Stimulated activated CD4-positive, alpha-beta T cell treated with anti-CD3 and anti-CD28 coated beads, Interleukin-4, amount 100 ng/mL, for 48 hours (primary cell): Measurements from ENCODE around the gene PROB1.
"Not testable (repeated sequence)": the region's sequence is repeated elsewhere in the genome, so short reads cannot be mapped to it uniquely, and the experiment has no call there.

Experiments used
- DNase-seq, 2 donors: peaks; one replicate each; pipeline ENCODE4 v3.0.0-alpha.2; 2020; ENCODE audit warnings: low read depth in 2 of 2

Gene PROB1

GRCh38 chr5:139378101-139378825 lies 16.6 kb downstream of the PROB1 start:
- DNase-seq = no peak

GRCh38 chr5:139377226-139377625 lies 17.7 kb downstream of the PROB1 start:
- DNase-seq = no peak

GRCh38 chr5:139376364-139376763 lies 18.5 kb downstream of the PROB1 start:
- no peak for DNase-seq

DNA sequence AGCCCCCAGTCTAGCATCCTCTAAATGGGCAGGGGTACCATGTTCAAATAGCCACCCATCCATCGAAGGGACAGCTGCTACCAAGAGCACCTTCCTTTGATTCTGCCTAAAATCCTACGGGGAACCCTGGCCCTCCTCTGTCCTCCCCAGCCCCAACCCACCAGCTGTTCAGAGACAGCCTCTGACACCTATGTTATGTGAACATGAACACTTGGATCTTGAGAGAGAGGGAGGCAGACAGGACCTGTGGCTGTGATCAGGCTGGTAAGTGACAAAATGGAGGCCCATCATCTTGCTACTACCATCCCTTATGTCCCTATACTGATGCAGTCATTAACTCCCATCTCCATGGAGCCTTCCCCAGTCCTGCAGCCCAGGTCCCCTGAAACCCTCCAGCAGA lies 20.0 kb downstream of the PROB1 start:
- no peak for DNase-seq

DNA sequence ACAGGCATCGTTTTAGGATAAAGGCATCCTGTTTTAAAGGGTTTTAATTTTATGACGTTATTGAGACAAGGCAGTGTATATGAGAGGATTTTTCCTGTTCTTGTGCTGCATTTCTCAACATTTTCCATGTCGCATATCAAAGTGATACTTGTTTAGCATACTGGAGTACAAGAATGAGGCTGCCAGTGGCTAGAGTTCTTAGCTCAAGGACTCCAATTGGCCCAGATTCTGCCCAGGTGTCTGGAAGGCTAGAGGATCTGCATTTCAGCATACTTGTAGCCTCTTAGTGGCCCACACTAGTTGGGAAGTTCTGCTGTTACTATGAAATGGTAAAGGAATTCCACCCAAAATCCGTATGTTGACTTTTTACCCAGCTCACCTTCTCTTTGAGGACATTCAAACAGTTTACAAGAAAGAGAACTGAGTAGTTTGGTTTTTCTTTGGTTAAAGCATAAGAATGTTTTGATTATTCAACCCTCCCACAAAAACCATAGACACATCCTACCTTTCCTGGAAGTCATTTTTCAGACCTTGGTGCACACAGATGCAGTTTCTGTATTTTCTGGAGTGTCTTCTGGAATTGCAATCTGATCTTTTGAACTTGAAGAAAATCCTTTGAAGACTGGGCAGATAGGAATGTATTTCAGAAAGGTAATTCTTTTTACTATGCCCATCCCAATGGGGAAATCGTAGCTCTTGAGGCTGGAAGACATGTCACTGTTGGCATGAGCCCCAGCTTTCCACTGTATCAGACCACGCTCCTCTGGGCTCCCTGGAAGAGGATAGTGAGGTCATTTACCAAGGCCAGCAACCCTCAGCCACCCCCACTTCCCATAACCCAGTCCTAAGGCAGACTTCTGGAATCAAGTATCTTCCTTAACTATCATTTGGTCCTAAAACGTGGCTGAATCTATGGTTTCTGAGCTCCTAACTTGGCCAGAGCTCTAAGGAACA lies 23.1 kb downstream of the PROB1 start:
- DNase-seq = no peak

DNA sequence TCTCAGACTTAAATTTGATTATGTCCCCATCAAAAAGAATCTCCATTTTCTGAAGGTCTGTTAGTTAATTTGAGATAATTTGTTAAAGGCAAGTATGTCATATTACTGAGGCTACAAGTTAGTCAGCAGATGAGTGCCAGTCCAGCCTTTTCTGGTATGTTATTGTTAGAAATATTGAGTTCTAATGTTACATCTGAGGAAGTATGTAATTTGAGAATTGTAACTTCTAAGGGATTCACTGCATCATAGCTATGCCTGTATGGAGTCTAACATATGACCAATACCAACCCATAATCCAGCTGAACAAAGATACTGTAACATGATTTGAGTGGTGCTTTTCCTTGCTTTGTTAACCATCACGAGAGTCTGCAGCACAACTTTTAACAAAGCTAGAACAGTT lies 25.7 kb downstream of the PROB1 start:
- no peak for DNase-seq

DNA sequence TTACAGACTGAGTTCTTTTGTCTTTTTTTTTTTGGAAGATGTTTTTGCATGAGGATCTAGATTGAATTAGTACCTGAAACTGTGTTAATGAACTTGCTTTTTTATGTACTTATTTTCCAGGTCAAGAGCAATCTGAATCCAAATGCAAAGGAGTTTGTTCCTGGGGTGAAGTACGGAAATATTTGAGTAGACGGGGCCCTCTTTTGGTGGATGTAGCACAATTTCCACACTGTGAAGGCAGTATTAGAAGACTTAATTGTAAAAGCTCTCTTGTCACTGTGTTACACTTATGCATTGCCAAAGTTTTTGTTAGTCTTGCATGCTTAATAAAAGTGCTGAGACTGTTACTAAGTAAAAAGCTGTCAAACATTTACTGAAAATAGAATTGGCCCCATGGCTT lies 26.3 kb downstream of the PROB1 start:
- no peak for DNase-seq

DNA sequence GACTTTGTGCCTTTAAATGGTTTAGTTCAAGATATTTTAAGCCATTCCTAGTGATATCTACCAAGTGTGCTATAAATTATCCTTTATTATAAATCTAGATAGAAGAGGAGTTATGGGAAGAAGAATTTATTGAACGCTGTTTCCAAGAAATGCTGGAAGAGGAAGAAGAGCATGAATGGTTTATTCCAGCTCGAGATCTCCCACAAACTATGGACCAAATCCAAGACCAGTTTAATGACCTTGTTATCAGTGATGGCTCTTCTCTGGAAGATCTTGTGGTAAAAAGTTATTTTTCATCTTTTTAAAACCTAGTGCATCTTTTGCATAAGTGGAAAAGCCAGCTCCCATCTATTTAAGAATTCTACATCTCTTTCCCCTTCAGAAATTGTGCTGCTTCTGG lies 30.4 kb downstream of the PROB1 start:
- DNase-seq = no peak

- no peak for DNase-seq
Observed at GRCh38 chr5:139363937-139364336, 31.0 kb downstream of the PROB1 start.

DNA sequence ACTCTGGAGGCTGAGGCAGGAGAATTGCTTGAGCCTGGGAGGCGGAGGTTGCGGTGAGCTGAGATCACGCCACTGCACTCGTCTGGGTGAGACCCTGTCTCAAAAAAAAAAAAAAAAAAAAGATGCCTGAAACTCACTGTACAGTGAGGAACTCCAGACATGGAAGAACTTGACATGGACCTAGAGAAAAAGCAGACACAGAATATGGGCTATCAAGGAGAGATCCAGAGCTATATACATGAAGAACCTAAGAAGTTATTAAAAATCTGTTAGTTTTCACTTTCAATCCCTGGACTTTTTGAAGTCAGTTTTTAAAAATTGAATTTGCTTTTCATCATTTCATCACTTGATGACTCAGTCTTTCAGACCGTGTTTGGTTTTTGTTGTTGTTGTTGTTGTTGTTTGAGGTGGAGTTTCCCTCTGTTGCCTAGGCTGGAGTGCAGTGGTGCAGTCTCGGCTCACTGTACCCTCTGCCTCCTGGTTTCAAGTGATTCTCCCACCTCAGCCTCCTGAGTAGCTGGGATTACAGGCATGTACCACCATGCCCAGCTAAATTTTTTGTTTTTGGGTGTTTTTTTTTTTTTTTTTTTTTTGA lies 33.0 kb downstream of the PROB1 start:
- no peak for DNase-seq

DNA sequence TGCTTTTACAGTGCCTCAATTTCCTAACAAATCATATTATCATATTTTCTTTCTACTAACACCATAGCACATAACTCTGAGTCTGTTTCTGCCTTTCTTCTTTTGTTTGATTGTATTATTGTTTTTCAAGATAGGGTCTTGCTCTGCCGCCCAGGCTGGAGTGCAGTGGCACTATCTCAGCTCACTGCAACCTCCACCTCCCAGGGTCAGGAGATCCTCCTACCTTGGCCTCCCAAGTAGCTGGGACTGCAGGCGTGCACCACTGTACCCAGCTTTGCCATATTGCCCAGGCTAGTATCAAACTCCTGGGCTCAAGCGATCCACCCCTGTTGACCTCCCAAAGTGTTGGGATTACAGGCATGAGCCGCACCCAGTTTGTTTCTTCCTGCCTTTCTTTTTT lies 34.5 kb downstream of the PROB1 start:
- no peak for DNase-seq

DNA sequence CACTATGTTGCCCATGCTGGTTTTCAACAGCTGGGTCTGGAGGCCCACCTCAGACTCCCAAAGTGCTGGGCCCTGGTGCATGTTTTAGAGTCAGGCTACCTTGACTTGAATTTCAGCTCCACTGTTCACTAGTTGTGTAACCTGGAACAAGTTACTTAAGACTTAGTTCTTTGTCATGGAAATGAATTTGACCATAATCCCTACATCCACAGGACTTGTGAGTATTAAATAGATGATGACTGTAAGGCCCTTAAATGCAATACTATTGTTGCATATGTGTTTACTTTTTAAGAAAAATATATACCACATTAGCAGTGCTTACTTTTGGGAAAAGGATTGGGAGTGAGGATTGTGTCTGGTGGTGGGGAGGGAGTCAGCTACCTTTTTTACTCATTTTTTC lies 36.8 kb downstream of the PROB1 start:
- no peak for DNase-seq

DNA sequence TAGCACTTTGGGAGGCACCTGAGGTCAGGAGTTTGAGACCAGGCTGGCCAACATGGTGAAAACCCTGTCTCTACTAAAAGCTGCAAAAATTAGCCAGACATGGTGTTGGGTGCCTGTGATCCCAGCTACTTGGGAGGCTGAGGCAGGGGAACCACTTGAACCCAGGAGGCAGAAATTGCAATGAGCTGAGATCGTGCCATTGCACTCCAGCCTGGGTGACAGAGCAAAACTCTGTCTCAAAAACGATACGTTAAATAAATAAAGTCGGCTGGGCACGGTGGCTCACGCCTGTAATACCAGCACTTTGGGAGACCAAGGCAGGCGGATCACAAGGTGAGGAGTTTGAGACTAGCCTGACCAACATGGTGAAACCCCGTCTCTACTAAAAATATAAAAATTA lies 39.0 kb downstream of the PROB1 start:
- DNase-seq = not testable (repeated sequence)

DNA sequence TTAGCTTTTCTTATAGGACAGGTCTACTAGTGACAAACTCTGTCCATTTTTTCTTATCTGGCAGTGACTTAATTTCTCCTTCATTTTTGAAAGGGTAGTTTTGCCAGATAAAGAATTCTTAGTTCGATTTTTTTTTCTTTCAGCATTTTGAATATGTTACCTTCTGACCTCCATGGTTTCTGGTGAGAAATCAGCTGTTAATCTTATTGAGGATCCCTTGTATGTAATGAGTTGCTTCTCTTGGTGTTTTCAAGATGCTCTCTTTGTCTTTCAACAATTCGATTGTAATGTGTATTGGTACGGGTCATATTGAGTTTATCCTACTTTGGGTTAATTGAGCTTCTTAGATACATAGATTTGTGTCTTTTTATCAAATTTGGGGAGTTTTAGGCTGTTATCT lies 40.7 kb downstream of the PROB1 start:
- DNase-seq = no peak

DNA sequence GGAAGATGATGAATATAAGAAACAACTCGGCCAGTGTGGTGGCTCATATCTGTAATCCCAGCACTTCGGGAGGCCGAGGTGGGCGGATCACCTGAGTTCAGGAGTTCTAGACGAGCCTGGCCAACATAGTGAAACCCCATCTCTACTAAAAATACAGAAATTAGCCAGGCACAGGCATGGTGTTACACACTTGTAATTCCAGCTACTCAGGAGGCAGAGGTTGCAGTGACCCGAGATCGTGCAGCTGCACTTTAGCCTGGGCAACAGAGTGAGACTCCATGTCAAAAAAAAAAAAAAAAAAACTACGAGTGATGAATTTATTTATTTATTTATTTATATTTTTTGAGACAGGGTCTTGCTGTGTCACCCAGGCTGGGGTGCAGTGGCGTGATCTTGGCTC lies 47.0 kb downstream of the PROB1 start:
- DNase-seq = not testable (repeated sequence)

- DNase-seq = not testable (repeated sequence)
Observed at GRCh38 chr5:139345442-139345841, 49.5 kb downstream of the PROB1 start.

GRCh38 chr5:139344177-139344576 lies 50.7 kb downstream of the PROB1 start:
- DNase-seq = no peak

- DNase-seq = no peak
Observed at GRCh38 chr5:139343476-139343875, 51.4 kb downstream of the PROB1 start.

DNA sequence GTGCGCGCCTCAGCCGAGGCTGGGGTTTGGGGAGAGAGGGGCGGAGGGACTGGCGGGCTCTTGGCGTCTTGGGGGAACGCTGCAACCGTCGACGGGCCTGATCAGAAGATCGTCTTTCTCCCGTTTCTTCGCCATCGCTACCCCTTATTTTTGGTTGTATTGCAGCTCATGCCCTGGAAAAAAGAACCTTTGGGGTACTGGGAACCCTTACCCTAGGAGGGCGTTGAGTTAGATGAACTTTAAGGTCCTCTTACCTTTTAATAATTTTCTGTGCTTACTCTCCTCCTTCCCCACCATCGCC lies 52.5 kb downstream of the PROB1 start:
- DNase-seq = no peak

- peak; percentile 93 to 96 for DNase-seq
Observed at GRCh38 chr5:139341689-139342422, 53.0 kb downstream of the PROB1 start, which contains the start of gene PAIP2. TSS of gene PAIP2 (plus strand) at chr5:139341854. CDS start at chr5:139363785, 21,931 bp downstream.

GRCh38 chr5:139341187-139341688 lies 53.7 kb downstream of the PROB1 start:
- DNase-seq = no peak
